Measurements from ENCODE around the gene WDSUB1.

GRCh38 chr2:159229476-159230144 is 56.9 kb downstream of the WDSUB1 start:
- TF ChIP-seq CTCF (IDR thresholded peaks at IDR 0.05; ENCODE audit: poor library complexity): no peak
- no peak for TF ChIP-seq EZH2phosphoT487 (IDR thresholded peaks at IDR 0.05; ENCODE audit: low read depth, severe bottlenecking, unreplicated experiment)
